K562 (cell line): ENCODE results near the gene EFNA1. TPM values are rescaled to one million over a fixed set of nuclear protein-coding genes. Genes with fewer than 3 reads are reported as not detected.

Experiments
- ATAC-seq: fragments of 200-7000 bp; cut with Tn5 transposase; 3 replicates; pipeline ENCODE4 v1.9.1; 2020; ENCODE audit warnings: moderate library complexity
- BruUV-seq: library from RNA; stranded (reverse); fragments of 400-500 nt; replicated peaks from 2 replicates; lab custom pipeline; 2021; lab: Mats Ljungman, UMichigan
- CTCF ChIA-PET: fragments of 300-600 bp; formaldehyde crosslinking; extraction: SDS; loops from one replicate; lab custom pipeline; 2021; ENCODE audit warnings: low intra/inter-chr PET ratio; lab: Yijun Ruan, JAX
- POLR2A ChIA-PET: fragments of 300-600, 350-650 bp; sonication (Branson Sonifier 250); formaldehyde crosslinking; extraction: SDS; loops from one replicate; lab custom pipeline; 2021; ENCODE audit warnings: antibody characterized with exemption, inconsistent platforms; lab: Yijun Ruan, JAX
- DNase-seq, 4 experiments: peaks; one replicate each; pipeline versions ENCODE4 v3.0.0 to v3.0.0-alpha.2; 2011 to 2018; ENCODE audit warnings: low spot score in 3 of 4, mixed read lengths in 3 of 4; ENCODE audit errors: extremely low read depth in 1 of 4
- FAIRE-seq: peaks from 2 replicates; lab custom pipeline; 2011; peaks lifted over from hg19 to GRCh38; lab: Jason Lieb, UNC
- H2AFZ ChIP-seq: 2 replicates; pipeline ENCODE4 v1.6.0; 2011; ENCODE audit warnings: low read depth, low read length, control low read depth, inconsistent platforms
- H3K27ac ChIP-seq: fragments of 200-600 bp; 3 replicates; pipeline ENCODE4 v1.8.0; 2011; ENCODE audit warnings: low read depth, mild to moderate bottlenecking, control low read depth, inconsistent platforms, low read length, moderate library complexity, mixed read lengths; ENCODE audit errors: extremely low read depth
- H3K27me3 ChIP-seq, 2 experiments: fragments of 300-600 bp in 1 of 2; 2 replicates in 1 of 2; 3 replicates in 1 of 2; pipeline versions ENCODE4 v1.6.0 to v1.8.0; 2011; ENCODE audit warnings: inconsistent platforms in 2 of 2, low read length in 2 of 2, mild to moderate bottlenecking in 1 of 2, mixed read lengths in 1 of 2, moderate library complexity in 1 of 2; ENCODE audit not compliant: control insufficient read depth in 2 of 2, insufficient read depth in 2 of 2
- H3K36me3 ChIP-seq: fragments of 300-600 bp; 3 replicates; pipeline ENCODE4 v1.8.0; 2011; ENCODE audit warnings: mild to moderate bottlenecking, low read length, inconsistent platforms; ENCODE audit not compliant: control insufficient read depth, insufficient read depth
- H3K4me1 ChIP-seq, 2 experiments: fragments of 200-600 bp in 1 of 2; replicated peaks in 1 of 2; 2 replicates in 1 of 2; 3 replicates in 1 of 2; pipeline versions ENCODE4 v1.5.1 to v1.8.0; 2011; ENCODE audit warnings: inconsistent platforms in 2 of 2, low read length in 2 of 2, mild to moderate bottlenecking in 1 of 2, mixed read lengths in 1 of 2, moderate library complexity in 1 of 2; ENCODE audit not compliant: control insufficient read depth in 2 of 2, insufficient read depth in 2 of 2
- H3K4me2 ChIP-seq: 2 replicates; pipeline ENCODE4 v1.6.1; 2011; ENCODE audit warnings: low read length, control low read depth, inconsistent platforms, mixed read lengths; ENCODE audit not compliant: insufficient read depth
- H3K4me3 ChIP-seq: fragments of 200-600 bp; sonication (generic), shearing (Covaris generic); 2 replicates; pipeline ENCODE4 v1.5.1; 2016; ENCODE audit warnings: control low read depth, inconsistent platforms
- H3K79me2 ChIP-seq: fragments of 200-600 bp; 3 replicates; pipeline ENCODE4 v1.8.0; 2011; ENCODE audit warnings: low read length, inconsistent platforms; ENCODE audit not compliant: control insufficient read depth, insufficient read depth
- H3K9ac ChIP-seq, 2 experiments: 2 replicates each; pipeline versions ENCODE4 v1.6.0 to v1.6.1; 2011; ENCODE audit warnings: low read depth in 2 of 2, low read length in 2 of 2, control low read depth in 1 of 2, inconsistent platforms in 1 of 2, mild to moderate bottlenecking in 1 of 2, mixed read lengths in 1 of 2; ENCODE audit not compliant: insufficient read depth in 1 of 2
- H3K9me1 ChIP-seq: one replicate; pipeline ENCODE4 v1.6.0; 2011; ENCODE audit warnings: inconsistent platforms, mild to moderate bottlenecking, low read length, moderate library complexity; ENCODE audit not compliant: control insufficient read depth, insufficient read depth
- H3K9me3 ChIP-seq: replicated peaks from 2 replicates; pipeline ENCODE4 v1.5.1; 2011; ENCODE audit warnings: low read depth, low read length, inconsistent platforms; ENCODE audit not compliant: control insufficient read depth, insufficient read depth
- H4K20me1 ChIP-seq: replicated peaks from 2 replicates; pipeline ENCODE4 v1.6.1; 2011; ENCODE audit warnings: low read length, inconsistent platforms, mixed read lengths; ENCODE audit not compliant: control insufficient read depth, insufficient read depth
- NR2C1 ChIP-seq, 2 experiments: fragments of 450-650 bp; IDR thresholded peaks; 2 replicates each; pipeline ENCODE4 v1.6.1; 2017; ENCODE audit warnings: mild to moderate bottlenecking in 2 of 2, antibody characterized with exemption in 1 of 2, inconsistent platforms in 1 of 2, missing compliant biosample characterization in 1 of 2, missing genetic modification characterization in 1 of 2
- XRCC3 ChIP-seq: fragments of 450-650 bp; IDR thresholded peaks from 2 replicates; pipeline ENCODE4 v1.6.1; 2017; ENCODE audit warnings: mild to moderate bottlenecking, moderate library complexity
- ZNF583 ChIP-seq: fragments of 250-450 bp; sonication (Bioruptor Pico); IDR thresholded peaks from 2 replicates; pipeline ENCODE4 v1.4.0; 2020
- ZNF695 ChIP-seq: fragments of 450-650 bp; formaldehyde crosslinking; IDR thresholded peaks from 2 replicates; pipeline ENCODE4 v1.4.0; 2020; ENCODE audit warnings: mild to moderate bottlenecking, moderate library complexity
- WGBS: fragments of 100-300 bp; shearing (Covaris generic); methylation state at CpG from one replicate; pipeline ENCODE4 v1.1.6; 2016; ENCODE audit warnings: low coverage, mixed read lengths; ENCODE audit not compliant: insufficient coverage; ENCODE audit errors: missing lambda C conversion rate; 5-methylcytosine and 5-hydroxymethylcytosine counted together
- in situ Hi-C: fragments of 300-500 bp; cut with MboI; formaldehyde crosslinking; loops from 4 replicates; pipeline ENCODE4 v1.15.0; 2018; ENCODE audit warnings: inconsistent platforms, mixed read lengths
- intact Hi-C: fragments of 100-400 bp; cut with micrococcal nuclease; formaldehyde crosslinking; loops from 2 replicates; pipeline ENCODE4 v1.14.2; 2022
- polyA plus RNA-seq, 8 experiments: library from polyadenylated mRNA; depleted of rRNA in 4 of 8; stranded (reverse) in 5 of 8; unstranded in 3 of 8; fragments of >200 nt; fragmentation: Nextera tagmentation in 2 of 8; fragmentation: Illumina TruSeq in 1 of 8; extraction: Ambion mirVana in 2 of 8; extraction: Trizol in 1 of 8; gene quantifications; 2 replicates each; pipeline versions ENCODE4 v1.2.1 to v1.2.3, GENCODE V29; 2011 to 2014; ENCODE audit warnings: inconsistent platforms in 1 of 8, missing spikeins in 1 of 8
- total RNA-seq, 7 experiments: library from RNA; depleted of rRNA in 6 of 7; stranded (reverse); fragments of >200 nt in 6 of 7; fragmentation: Illumina TruSeq in 2 of 7; extraction: Trizol in 2 of 7; gene quantifications; 2 replicates each; pipeline versions ENCODE4 v1.2.1 to v1.2.3, GENCODE V29; 2011 to 2021; ENCODE audit warnings: low replicate concordance in 1 of 7
- TF ChIP-seq, protein P1 (sequence below): fragments of 450-650 bp; formaldehyde crosslinking; IDR thresholded peaks from 2 replicates; pipeline ENCODE4 v1.4.0; 2022; ENCODE audit warnings: missing genetic modification characterization

The EFNA1 gene
- total and polyA plus RNA-seq, 9 of the 15 experiments (the other 6 are each of a cell fraction or from before 2014, with no cell fraction given) = 2.1 to 9.3 (median 3.0) TPM

DNA sequence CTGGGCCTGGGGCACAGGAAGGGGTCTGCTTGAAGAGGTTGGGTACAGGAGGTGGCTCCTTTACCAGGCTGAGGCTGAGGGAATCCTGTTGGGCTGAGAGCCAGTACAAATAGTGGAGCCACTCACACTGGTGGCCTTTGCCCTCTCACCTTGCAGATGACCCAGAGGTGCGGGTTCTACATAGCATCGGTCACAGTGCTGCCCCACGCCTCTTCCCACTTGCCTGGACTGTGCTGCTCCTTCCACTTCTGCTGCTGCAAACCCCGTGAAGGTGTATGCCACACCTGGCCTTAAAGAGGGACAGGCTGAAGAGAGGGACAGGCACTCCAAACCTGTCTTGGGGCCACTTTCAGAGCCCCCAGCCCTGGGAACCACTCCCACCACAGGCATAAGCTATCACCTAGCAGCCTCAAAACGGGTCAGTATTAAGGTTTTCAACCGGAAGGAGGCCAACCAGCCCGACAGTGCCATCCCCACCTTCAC, 6.2 kb downstream of the EFNA1 start:
- H4K20me1 ChIP-seq = no peaks in the 10 kb centered on the region
- no peak overlapping the region for H3K4me3 ChIP-seq
- ATAC-seq (no peak), DNase-seq (peak in 1 of 4 experiments; percentile 4), FAIRE-seq (no peak)
- no TSS peak for BruUV-seq
- H3K9me3 ChIP-seq = no peaks in the 10 kb centered on the region
- peak overlapping the region; percentile 84; the same call in 1 of the 2 replicates for H3K4me2 ChIP-seq
- ChIA-PET POLR2A (interaction anchor here (1.0 to 2.2 kb wide), 4 partner anchors 9 to 163 kb away, joined by 3 to 7 read pairs (median 3); partner anchors contain the start of gene SHC1), CTCF (no interaction called here)
- TF ChIP-seq ZNF695 (CRISPR knock-in tag) = no peak
- TF ChIP-seq NR2C1 (IDR thresholded peaks at IDR 0.05) = peak; percentile 40
- TF ChIP-seq NR2C1 (tag; IDR thresholded peaks at IDR 0.05) = peak; percentile 13; the same call in 1 of the 2 replicates
- TF ChIP-seq XRCC3 = no peak
- intact Hi-C loops (no loop called here), in situ Hi-C loops (no loop called here)
- H3K79me2 ChIP-seq = peaks cover 39% of the 10 kb centered on the region
- H3K9me1 ChIP-seq = no peaks in the 10 kb centered on the region
- peaks cover 42% of the 10 kb centered on the region for H3K36me3 ChIP-seq
- H3K27ac ChIP-seq = no peak overlapping the region
- peaks cover 59 to 69% of the 10 kb centered on the region in 2 experiments for H3K4me1 ChIP-seq
- peak overlapping the region in 1 of 2 experiments; percentile 65; a peak in 2 of 4 replicates for H3K9ac ChIP-seq
- 60% methylated on average over 7 of the region's 7 CpGs for WGBS
- no peaks in the 10 kb centered on the region for H3K27me3 ChIP-seq
- no peak overlapping the region for H2AFZ ChIP-seq

DNA sequence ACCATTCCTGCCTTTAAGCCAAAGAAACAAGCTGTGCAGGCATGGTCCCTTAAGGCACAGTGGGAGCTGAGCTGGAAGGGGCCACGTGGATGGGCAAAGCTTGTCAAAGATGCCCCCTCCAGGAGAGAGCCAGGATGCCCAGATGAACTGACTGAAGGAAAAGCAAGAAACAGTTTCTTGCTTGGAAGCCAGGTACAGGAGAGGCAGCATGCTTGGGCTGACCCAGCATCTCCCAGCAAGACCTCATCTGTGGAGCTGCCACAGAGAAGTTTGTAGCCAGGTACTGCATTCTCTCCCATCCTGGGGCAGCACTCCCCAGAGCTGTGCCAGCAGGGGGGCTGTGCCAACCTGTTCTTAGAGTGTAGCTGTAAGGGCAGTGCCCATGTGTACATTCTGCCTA, 6.6 kb downstream of the EFNA1 start:
- H3K79me2 ChIP-seq = peaks cover 42% of the 10 kb centered on the region
- no peaks in the 10 kb centered on the region for H3K27me3 ChIP-seq
- BruUV-seq = no TSS peak

More for the DNA sequence above, 6.6 kb downstream of the EFNA1 start:
- ChIA-PET CTCF (no interaction called here), POLR2A (interaction anchor here (1.0 to 2.2 kb wide), 5 partner anchors 10 to 164 kb away, joined by 3 to 7 read pairs (median 3); partner anchors contain the start of gene SHC1)
- Histone ChIP-seq H3K9me1 (no peaks in the 10 kb centered on the region), H3K36me3 (peaks cover 44% of the 10 kb centered on the region), H3K4me3 (peak overlapping the region; percentile 82; the same call in 1 of the 2 replicates), H3K4me2 (peak overlapping the region; percentile 84), H3K9me3 (no peaks in the 10 kb centered on the region), H4K20me1 (no peaks in the 10 kb centered on the region), H3K9ac (peak overlapping the region; percentile 39 to 91; a peak in 3 of 4 replicates), H3K4me1 (peaks cover 57 to 69% of the 10 kb centered on the region in 2 experiments), H3K27ac (no peak overlapping the region), H2AFZ (no peak overlapping the region)
- no peak for TF ChIP-seq ZNF583 (CRISPR knock-in tag)
- TF ChIP-seq, protein P1, sequence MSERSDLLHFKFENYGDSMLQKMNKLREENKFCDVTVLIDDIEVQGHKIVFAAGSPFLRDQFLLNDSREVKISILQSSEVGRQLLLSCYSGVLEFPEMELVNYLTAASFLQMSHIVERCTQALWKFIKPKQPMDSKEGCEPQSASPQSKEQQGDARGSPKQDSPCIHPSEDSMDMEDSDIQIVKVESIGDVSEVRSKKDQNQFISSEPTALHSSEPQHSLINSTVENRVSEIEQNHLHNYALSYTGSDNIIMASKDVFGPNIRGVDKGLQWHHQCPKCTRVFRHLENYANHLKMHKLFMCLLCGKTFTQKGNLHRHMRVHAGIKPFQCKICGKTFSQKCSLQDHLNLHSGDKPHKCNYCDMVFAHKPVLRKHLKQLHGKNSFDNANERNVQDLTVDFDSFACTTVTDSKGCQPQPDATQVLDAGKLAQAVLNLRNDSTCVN = no peak
- 63% methylated on average over 1 of the region's 1 CpG for WGBS
- ATAC-seq (no peak), DNase-seq (peak in 1 of 4 experiments; percentile 4), FAIRE-seq (no peak)
- intact Hi-C loops = no loop called here
- in situ Hi-C loops = no loop called here
